Glomerular endothelial cell (primary cell): ENCODE measurements around the gene LSAMP. TPM values are rescaled to one million over a fixed set of nuclear protein-coding genes. Genes with fewer than 3 reads are reported as not detected.
"Not testable (repeated sequence)": the region's sequence is repeated elsewhere in the genome, so short reads cannot be mapped to it uniquely, and the experiment has no call there.

ENCODE experiments used
- DNase-seq: peaks from one replicate; pipeline ENCODE4 v3.0.0-alpha.2; 2011; ENCODE audit warnings: low read depth, low spot score; ENCODE audit errors: extremely low read depth
- total RNA-seq: library from RNA; depleted of rRNA; stranded (reverse); fragments of >200 nt; gene quantifications from 2 replicates; pipeline ENCODE4 v1.2.3, GENCODE V29; 2015

The LSAMP gene
- total RNA-seq, 1 donor from 2014 or later: 2.1 TPM

DNA sequence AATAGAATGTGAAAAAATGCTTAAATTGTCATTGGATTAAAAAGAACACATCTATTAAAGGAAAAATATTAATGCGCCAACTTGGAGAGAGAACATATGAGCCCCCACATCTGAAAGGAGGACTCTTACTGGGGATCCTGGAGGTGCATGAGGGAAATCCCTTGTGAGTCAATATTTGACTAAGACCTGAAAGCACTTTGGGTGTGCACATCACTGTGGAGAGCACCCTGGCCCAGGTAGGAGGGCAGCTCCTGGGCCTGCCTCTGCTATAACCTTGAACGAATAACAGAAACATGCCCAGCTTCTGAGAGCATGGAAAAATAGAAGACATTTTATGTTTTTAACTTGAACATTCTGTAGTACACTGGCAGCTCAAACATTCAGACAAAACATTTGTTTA lies 622.2 kb downstream of the LSAMP start:
- no peak for DNase-seq

DNA sequence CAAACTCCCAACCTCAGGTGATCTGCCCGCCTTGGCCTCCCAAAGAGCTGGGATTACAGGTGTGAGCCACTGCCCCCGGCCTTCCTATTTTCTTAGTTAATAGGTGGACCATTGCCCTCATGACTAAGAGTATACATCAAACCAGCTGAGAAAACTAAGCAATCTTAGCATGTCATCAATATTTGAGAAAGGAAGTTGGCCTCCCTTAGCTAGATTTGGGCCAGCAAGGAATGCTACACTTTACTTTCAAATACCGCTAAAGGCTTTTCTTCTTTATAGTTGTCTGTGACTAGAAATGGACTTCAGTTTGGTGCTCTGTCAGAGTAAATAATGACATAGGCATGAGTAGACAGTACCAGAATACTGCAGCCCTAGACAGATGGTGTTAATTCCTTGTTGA lies 622.7 kb downstream of the LSAMP start:
- no peak for DNase-seq

DNA sequence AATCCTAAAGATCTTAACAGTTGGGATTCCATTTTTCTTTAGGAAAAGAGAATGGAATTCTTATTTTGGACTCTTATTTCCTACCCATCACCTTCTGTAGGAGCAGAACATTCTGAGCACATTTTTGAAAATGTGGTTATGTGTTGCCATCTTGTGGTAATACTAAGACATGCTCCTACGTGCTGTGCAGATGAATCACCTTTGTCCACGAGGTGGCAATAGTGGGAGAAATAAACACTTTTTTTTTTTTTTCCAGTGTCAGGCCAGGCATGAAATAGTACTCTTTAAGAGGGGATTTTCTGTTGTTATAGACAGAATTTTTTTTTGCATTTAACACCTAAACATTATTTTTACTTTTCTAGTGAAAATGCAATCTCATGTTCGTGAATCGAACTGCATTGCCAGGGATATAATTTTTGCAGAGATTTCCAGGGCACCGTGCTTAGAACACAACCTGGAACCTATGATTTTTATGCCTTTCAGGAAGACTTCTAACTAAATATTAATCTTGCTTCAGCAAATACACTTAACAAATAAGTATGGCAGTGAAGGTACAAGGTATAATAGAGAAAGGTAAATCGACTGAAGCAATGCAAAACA lies 625.4 kb downstream of the LSAMP start:
- DNase-seq: peak; percentile 60

DNA sequence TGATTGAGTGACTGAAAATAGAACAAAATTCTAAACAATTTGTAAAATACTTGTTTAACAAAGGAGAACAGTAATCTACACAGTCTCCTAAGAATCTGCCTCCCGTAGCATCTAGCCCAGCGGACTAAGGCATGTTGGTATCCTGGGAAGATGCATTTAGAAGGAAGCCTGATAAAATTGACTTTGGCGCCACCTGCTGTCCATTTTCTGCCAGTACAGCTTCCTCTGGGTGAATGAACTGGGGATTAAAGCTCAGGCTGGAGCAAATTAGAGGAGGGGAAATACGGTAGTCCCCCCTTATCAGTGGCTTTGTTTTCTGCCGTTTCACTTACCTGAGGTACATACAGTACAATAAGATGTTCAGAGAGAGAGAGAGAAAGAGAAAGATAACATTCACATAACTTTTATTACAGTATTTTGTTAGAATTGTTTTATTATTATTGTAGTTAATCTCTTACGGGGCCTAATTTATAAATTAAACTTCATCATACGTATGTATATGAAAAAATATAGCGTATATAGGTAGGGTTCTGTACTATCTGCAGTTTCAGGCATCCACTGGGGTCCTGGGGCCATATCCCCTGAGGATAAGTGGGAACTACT lies 630.4 kb downstream of the LSAMP start:
- DNase-seq: peak; percentile 47

DNA sequence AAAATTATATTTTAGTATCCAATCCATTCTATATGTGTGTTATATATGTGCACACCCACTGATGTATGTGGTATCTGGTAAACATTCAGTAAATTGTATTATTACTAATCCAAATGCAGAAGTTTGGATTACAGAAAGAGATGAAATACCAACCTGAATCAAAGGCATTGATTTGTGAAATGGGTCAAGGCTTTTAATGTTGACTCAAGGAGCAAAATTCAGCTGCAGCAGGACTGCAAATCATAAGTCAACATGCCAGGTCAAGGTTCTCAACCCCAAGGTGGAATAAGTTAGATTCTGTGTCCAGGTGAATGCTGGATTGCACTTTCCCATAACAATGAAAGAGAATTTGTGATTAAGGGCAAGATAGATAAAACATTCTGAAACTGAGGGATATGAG lies 631.3 kb downstream of the LSAMP start:
- no peak for DNase-seq

DNA sequence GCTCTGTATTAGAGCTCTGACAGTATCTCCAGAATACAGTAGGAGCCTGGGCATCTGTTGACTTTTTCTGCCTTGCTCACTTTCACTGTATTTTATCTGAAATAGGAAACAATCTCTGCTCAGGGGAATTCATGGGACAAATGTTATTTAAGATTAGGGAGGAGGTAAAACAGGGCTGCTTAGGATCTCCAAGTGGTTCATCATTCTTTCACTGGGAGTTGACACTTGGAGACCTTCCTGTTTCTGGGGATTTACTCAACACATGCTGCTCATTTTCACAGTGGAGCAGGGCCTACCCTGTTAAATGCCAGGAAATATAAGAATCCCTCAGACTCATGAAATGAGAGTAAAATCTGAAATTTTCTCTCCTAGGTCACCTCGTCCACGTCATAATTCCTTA lies 636.5 kb downstream of the LSAMP start:
- no peak for DNase-seq

DNA sequence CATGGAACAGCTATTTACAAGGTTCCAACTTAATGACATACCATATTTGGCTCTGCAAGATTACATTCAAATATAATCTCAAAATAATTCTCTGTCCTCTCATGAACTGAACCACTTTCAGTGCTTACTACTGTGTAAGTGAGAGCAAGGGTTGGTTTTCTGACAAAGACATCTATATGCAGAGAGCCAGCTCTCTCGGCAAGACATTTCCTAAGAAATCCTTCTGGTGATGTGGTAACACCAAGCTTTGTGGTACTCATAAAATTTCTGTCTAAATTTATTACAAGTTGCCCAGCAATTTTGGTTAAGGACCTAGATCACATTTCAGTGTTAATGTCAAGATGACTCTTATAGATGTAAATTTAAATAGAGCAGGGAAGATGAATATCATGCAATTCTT lies 637.0 kb downstream of the LSAMP start:
- DNase-seq: no peak

DNA sequence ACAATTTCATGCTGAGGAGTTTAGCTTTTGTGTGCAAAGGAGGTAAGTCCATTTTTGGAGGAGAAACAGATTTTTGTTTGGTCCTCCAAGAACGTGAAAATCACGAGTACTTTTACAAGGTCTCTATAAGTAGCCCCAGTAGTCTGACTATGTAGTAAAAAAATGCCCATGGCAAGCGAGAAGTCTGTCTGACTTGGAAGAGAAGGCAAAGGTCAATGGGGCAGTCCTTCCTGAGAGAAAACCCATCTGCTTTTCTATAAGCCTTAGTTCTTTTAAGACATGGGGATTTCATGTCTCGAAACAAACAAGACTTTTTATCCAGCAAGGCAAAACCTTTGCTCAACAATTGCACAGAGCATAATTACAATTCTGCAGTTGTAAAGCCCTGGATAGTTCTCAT lies 638.8 kb downstream of the LSAMP start:
- no peak for DNase-seq

DNA sequence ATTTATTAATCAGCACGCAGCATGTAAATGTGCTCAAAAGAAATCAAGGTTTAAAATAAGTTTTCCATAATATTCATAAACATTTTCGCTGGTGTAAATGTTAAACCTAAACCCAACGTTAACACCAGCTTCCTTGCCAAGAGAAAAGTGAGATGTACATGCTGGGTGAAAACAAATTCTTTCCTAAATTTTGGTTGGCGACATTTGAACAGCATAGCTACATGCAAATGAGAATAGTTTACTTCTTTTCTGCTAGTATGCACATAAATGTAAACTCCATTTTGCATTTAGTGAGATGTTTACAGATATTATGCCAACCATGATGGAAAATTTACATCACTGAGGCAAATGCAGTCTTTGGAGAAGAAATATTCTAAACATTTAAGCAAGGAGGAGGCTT lies 639.8 kb downstream of the LSAMP start:
- DNase-seq: no peak

DNA sequence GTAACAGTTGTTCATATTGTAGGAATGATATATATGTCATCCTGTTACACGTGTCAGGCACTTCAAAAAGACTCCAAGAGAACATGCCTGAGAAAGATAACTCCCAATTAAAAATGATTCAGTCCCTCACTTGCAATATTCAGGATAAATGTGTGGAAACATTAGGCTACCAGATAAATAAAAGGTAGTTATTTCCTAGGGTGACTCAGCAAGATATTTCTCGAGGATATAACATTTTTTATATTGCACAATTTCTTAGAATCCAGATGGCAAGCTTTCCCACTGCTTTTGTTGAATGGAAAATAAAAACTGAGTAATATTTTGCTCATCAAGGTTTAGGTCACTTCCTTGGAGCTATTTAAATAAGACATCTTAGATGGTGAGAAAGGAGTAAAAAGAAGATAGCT lies 640.6 kb downstream of the LSAMP start:
- no peak for DNase-seq

DNA sequence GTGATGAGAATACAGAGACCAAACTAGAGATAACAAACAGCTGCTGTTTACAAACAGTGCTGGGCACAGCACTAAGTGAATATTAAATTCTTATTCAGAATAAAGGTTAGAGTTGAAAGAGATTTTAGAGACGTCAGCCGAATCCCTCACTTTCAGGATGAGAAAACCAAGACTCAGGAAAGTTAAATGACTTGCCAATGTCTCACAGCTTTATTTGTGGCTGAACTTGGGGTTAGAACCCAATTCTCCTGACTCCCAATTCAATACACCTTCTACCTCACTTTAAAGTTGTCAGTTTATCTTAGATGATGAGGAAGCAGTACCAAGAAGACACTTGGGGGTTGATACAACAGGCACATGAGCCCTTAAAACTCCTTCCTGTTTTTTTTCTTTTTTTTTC lies 641.1 kb downstream of the LSAMP start:
- DNase-seq: no peak

DNA sequence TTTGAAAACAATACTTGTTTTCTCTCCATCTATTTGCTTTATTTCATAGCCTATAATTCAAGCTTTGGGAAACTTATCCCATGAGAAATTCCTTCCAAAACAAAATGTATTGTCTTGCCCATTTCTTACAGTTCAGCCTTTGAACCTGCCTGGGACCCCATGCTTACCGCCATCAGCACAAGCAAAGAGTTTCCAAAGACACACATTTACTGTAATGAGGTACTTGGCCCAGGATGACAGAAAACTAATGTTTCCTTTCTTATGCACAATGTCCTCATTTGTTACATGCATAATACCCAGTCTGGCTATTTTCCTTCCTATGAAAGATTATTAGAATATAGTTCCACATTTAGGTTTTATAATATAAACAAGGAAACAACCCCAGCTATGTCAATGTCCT lies 641.6 kb downstream of the LSAMP start:
- no peak for DNase-seq

DNA sequence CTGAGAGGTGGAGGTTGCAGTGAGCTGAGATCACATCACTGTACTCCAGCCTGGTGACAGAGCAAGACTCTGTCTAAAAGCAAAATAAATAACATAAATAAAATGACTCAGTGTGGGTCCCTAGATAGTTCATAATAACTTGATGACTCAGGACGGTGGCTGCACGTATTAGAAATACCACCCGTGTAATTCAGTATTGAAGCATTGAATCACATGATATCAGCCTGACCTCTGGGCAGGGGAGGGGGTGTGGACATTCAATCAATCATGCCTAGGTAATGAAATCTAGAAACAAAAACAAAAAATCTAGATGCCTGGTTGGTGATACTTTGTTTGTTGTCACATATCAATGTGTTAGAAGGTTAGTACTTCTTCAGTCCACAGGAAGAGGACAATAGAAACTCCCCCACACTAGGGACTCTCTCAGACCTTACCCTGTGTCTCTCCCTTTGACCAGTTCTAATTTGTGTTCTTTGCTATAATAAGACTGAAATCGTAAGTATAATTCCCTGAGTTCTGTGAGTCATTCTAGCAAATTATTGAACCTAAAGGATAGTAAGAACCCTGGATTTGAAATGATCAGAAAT lies 644.7 kb downstream of the LSAMP start:
- no peak for DNase-seq

DNA sequence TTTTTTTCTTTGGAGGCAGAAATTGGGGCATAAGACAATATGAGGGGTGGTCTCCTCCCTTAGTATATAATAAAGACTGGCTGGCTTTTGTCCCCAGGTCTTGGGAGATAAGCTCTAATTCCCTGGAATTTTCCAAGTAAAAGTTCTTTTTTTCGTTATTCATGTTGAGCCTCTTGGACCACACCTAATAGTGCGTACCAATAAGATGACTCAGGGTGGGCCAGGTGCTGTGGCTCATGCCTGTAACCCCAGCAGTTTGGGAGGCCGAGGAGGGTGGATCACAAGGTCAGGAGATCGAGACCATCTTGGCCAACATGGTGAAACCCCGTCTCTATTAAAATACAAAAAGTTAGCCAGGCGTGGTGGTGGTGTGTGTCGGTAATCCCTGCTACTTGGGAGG lies 645.2 kb downstream of the LSAMP start:
- not testable (repeated sequence) for DNase-seq

DNA sequence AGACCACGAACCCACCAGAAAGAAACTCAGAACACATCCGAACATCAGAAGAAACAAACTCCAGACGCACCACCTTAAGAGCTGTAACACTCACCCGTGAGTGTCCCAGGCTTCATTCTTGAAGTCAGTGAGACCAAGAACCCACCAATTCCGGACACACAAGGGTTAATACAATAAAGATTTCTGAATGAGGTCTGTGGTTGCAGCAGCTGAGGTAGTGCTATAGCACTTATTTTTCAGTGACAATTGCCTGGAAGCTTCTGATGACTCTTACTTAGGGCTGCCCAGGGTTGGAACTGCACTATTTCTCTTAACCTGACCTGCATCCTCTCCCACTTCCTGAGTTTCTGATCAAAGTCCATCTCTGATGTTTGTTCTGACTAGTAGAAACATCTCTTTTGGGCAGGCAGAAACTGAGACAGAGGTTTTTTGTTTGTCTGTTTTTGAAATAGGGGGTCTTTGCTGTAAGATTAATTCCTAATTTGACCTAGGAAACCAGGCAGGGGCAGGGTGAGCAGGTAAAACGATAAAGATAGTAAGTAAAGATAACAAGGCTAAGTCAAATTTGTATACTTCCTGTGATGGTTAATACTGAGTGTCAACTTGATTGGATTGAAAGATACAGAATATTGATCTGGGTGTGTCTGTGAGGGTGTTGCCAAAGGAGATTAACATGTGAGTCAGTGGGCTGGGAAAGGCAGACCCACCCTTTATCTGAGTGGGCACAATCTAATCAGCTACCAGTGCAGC lies 652.9 kb downstream of the LSAMP start:
- DNase-seq: no peak

DNA sequence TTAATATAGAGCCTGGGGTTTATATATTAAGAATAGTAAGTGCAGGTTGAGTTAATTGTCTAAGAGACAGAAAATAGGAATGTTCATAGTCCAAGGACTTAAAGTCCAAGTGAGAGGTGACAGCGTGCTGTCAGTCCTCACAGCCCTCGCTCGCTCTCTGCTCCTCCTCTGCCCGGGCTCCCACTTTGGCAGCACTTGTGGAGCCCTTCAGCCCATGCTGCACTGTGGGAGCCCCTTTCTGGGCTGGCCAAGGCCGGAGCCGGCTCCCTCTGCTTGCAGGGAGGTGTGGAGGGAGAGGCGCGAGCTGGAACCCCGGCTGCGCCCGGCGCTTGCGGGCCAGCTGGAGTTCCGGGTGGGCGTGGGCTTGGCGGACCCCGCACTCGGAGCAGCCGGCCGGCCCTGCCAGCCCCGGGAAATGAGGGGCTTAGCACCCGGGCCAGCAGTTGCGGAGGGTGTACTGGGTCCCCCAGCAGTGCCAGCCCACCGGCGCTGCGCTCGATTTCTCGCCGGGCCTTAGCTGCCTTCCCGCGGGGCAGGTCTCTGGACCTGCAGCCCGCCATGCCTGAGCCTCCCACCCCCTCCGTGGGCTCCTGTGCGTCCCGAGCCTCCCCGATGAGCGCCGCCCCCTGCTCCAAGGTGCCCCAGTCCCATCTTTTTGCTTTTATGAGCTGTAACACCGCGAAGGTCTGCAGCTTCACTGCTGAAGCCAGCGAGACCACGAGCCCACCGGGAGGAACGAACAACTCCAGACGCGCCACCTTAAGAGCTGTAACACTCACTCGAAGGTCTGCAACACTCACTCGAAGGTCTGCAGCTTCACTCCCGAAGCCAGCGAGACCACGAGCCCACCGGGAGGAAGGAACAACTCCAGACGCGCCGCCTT lies 653.8 kb downstream of the LSAMP start:
- not testable (repeated sequence) for DNase-seq

DNA sequence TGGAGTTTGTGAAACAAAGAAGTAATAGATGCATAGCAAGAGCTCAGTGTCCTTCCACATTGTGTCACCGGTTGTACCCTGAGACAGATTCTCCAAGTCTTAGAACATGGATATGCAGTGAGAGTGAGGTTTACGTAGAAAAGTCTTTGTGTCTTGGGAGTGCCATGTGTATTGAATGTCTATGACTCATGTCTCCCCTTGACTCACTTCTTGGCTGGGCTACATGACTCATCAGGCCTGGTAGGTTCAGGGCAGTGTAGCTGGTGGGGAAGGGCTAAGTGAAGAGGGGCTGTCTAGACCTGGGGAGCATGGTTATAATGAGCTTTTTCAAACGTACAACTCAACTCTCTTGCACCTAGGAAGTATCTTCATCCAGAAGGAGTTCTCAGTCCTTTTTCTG lies 654.5 kb downstream of the LSAMP start:
- DNase-seq: peak; percentile 75

DNA sequence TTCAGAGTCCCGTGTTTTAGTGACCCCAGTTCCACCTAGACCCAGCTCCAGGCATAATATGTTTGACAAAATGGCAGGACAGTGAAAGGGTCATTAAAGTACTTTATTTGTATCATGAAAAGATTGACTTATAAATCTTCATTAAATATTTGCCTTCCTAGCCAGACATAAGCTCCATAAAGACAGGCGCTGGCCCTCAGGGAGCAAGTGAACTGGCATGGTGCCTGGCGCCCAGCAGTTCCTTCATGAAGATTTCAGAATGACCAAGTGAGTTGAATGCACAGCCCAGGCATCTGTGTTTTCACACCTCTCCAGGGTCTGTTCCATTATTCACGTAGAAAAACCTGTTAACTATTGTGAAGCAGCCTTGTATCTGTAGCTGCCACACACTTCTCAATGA lies 655.8 kb downstream of the LSAMP start:
- no peak for DNase-seq

DNA sequence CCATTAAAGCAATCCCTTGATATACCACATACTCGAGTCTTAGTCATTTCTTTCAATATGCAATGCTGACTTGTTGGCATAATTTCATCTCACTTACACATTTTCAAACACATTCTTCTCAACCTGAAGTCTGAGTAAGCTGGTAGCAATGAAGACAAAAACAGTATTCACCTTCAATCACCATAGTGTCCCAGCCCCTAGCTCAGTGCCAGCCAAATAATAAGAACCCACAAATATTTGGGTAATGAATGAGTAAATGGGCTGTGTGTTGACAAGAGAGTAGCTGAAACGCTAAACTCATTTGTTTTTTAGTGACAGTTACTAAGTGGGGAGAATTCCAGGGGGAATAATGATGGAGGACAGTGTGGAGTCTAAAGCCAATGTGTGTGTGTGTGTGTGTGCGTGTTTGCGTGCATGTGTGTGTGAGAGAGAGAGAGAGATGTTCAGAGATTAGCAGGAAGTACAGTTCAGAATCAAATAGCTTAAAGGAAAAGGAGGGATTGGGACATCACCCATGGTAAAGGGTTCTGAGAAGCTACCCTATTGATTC lies 656.3 kb downstream of the LSAMP start:
- DNase-seq: no peak

DNA sequence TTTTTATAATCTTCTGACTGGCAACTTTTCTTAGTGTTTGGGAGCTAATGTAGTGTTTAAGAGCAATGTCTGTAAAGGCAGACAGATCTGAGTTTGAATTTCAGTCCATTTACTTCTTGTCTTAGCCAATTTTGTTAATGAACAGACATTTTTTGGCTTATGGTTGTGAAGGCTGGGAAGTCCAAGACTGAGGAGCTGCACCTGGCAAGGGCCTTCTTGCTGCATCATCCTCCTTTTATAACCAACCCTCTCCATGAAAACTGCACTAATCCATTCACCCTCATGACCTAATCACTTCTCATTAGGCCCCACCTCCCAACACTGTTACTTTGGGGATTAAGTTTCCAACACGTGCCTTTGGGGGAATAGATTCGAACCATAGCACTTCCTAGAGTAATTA lies 657.5 kb downstream of the LSAMP start:
- DNase-seq: no peak

DNA sequence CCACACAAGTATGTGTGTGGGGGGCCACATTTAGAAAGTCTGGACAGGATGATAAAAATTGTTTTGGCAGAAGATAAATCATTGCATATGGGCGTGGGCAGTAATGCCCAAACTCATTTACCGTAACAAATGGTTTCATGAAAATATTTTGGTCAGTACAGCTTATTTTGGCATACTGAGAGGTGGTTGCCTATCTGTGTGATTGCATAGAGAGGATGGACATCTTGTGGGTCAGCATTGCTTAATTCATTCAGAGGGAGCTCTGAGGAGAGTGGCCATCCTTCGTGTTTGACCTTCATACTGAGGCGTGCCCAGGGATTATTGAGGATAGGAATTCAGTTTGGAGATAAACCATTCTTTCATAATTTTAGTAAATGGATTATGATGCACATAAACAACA lies 659.5 kb downstream of the LSAMP start:
- DNase-seq: no peak
